NCI-H2171 (cell line): ENCODE data around the gene OGDHL.

Experiments used
- DNase-seq: peaks from one replicate; lab custom pipeline; 2025; lab: John Stamatoyannopoulos, UW

The OGDHL gene

GRCh38 chr10:49688920-49689319, 73.2 kb downstream of the OGDHL start:
- DNase-seq = no peak

- no peak for DNase-seq
Measured at GRCh38 chr10:49688261-49688846, 73.8 kb downstream of the OGDHL start.

GRCh38 chr10:49686651-49687050, 75.5 kb downstream of the OGDHL start:
- DNase-seq = no peak
